WERI-Rb-1 (cell line): ENCODE results near the gene RSF1.
"Not testable (repeated sequence)": the region's sequence is repeated elsewhere in the genome, so short reads cannot be mapped to it uniquely, and the experiment has no call there.

Source experiments
- DNase-seq: peaks from one replicate; pipeline ENCODE4 v3.0.0-alpha.2; 2020
- H3K27ac ChIP-seq: fragments of 250-450 bp; sonication (Bioruptor Pico); 2 replicates; pipeline ENCODE4 v1.5.1; 2020; ENCODE audit warnings: mild to moderate bottlenecking, moderate library complexity
- H3K27me3 ChIP-seq: fragments of 250-450 bp; sonication (Bioruptor Pico); 2 replicates; pipeline ENCODE4 v1.5.1; 2021; ENCODE audit warnings: mild to moderate bottlenecking, low read depth, moderate library complexity; ENCODE audit not compliant: insufficient read depth, severe bottlenecking
- H3K36me3 ChIP-seq: fragments of 250-450 bp; sonication (Bioruptor Pico); 2 replicates; pipeline ENCODE4 v1.5.1; 2020; ENCODE audit warnings: mild to moderate bottlenecking, moderate library complexity
- H3K4me3 ChIP-seq: 2 replicates; pipeline ENCODE4 v1.5.1; 2011; ENCODE audit warnings: low read depth, mild to moderate bottlenecking, control low read depth, low read length
- H3K9me3 ChIP-seq: fragments of 250-450 bp; sonication (Bioruptor Pico); 2 replicates; pipeline ENCODE4 v1.5.1; 2021; ENCODE audit warnings: mild to moderate bottlenecking, moderate library complexity; ENCODE audit not compliant: severe bottlenecking
- TF ChIP-seq, protein P1 (sequence below): IDR thresholded peaks from 2 replicates; pipeline ENCODE4 v1.5.1; 2011; ENCODE audit warnings: low read depth, mild to moderate bottlenecking, control low read depth, inconsistent platforms, low read length

Gene RSF1

DNA sequence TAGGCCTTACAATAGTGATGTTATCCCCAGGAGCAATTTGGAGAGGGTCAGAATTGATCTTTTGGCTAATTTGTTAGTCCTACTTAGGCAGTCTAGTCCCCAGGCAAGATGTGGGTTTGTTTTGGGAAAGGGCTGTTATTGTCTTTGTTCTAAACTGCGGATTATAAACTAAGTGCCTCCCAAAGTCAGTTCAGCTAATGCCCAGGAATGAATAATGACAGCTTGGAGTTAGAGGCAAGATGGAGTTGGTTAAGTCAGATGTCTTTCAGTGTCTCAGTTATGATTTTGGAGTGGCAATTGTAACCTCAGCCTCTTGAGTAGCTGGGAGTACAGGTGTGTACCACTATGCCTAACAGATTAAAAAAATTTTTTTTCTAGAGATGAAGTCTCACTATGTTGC is 175.6 kb downstream of the RSF1 start:
- Histone ChIP-seq H3K4me3 (no peak overlapping the region), H3K9me3 (no peaks in the 10 kb centered on the region), H3K27ac (no peak overlapping the region), H3K27me3 (no peaks in the 10 kb centered on the region), H3K36me3 (no peaks in the 10 kb centered on the region)
- DNase-seq: no peak
- TF ChIP-seq, protein P1, sequence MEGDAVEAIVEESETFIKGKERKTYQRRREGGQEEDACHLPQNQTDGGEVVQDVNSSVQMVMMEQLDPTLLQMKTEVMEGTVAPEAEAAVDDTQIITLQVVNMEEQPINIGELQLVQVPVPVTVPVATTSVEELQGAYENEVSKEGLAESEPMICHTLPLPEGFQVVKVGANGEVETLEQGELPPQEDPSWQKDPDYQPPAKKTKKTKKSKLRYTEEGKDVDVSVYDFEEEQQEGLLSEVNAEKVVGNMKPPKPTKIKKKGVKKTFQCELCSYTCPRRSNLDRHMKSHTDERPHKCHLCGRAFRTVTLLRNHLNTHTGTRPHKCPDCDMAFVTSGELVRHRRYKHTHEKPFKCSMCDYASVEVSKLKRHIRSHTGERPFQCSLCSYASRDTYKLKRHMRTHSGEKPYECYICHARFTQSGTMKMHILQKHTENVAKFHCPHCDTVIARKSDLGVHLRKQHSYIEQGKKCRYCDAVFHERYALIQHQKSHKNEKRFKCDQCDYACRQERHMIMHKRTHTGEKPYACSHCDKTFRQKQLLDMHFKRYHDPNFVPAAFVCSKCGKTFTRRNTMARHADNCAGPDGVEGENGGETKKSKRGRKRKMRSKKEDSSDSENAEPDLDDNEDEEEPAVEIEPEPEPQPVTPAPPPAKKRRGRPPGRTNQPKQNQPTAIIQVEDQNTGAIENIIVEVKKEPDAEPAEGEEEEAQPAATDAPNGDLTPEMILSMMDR: no peak

GRCh38 chr11:77642228-77642627 is 178.3 kb downstream of the RSF1 start:
- DNase-seq: no peak
- TF ChIP-seq, protein P1: no peak
- no peak overlapping the region for H3K4me3 ChIP-seq
- no peaks in the 10 kb centered on the region for H3K27me3 ChIP-seq
- H3K27ac ChIP-seq: no peak overlapping the region
- H3K36me3 ChIP-seq: no peaks in the 10 kb centered on the region
- no peaks in the 10 kb centered on the region for H3K9me3 ChIP-seq

GRCh38 chr11:77637345-77638165 is 183.0 kb downstream of the RSF1 start, which contains the start of gene CLNS1A:
CLNS1A (minus strand) TSS chr11:77637794; CDS start chr11:77637714, 80 bp downstream.
- Histone ChIP-seq H3K27ac (peak within 1 kb of the TSS; percentile 80), H3K4me3 (peak within 1 kb of the TSS; percentile 76), H3K36me3 (peaks cover 11% of the 10 kb centered on the region), H3K9me3 (no peaks in the 10 kb centered on the region), H3K27me3 (no peaks in the 10 kb centered on the region)
- DNase-seq: peak; percentile 89
- TF ChIP-seq, protein P1: no peak

DNA sequence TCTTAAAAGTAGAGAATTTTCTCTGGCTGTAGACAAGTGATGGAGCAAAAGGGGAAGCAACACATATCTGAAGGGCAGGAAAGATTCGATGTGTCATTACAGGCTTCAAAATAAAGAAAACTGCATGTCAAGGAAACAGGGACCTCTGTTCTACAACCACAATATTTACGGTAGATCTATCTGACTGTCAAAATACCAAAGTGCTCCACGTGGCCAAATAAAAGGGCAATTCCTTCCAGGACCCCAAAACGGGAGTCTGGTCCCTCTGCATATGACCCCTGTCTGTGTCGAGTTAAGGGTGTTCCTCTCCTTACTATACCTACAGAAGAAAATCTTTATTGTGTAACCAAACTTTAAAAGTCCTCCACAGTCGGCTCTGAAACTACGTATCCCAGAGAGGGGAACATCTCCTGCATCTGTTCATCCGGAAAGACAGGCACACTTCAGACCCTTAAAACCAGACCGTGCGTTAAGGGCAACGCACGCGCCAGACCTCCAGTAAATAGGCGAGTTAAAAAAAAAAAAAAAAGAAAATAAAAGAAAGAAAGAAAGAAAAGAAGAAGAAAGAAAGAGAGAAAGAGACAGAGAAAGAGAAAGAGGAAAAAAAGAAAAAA is 183.7 kb downstream of the RSF1 start:
- H3K27ac ChIP-seq: peak overlapping the region; percentile 80
- DNase-seq: no peak
- no peaks in the 10 kb centered on the region for H3K9me3 ChIP-seq
- peak overlapping the region; percentile 76 for H3K4me3 ChIP-seq
- TF ChIP-seq, protein P1: no peak
- no peaks in the 10 kb centered on the region for H3K27me3 ChIP-seq
- peaks cover 11% of the 10 kb centered on the region for H3K36me3 ChIP-seq

DNA sequence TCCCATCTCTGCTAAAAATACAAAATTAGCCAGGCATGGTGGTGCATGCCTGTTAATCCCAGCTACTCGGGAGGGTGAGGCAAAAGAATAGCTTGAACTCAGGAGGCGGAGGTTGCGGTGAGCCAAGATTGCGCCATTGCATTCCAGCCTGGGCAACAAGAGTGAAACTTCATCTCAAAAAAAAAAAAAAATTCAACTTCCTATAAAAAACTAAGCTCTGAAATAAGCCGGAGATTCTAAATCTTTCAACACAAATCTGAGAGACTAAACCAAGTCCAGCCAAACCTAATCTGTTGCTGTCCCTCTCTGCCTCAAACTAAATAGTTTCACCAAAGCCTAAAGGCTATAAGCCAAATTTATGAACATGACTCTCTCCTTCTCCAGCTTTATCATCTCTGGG is 186.6 kb downstream of the RSF1 start:
- H3K36me3 ChIP-seq: peaks cover 20% of the 10 kb centered on the region
- H3K4me3 ChIP-seq, H3K9me3 ChIP-seq, H3K27ac ChIP-seq, H3K27me3 ChIP-seq, DNase-seq: not testable (repeated sequence)

GRCh38 chr11:77630157-77630710 is 190.3 kb downstream of the RSF1 start:
- DNase-seq: no peak
- TF ChIP-seq, protein P1: no peak
- Histone ChIP-seq H3K9me3 (no peaks in the 10 kb centered on the region), H3K27ac (no peak overlapping the region), H3K27me3 (no peaks in the 10 kb centered on the region), H3K36me3 (peaks cover 33% of the 10 kb centered on the region), H3K4me3 (no peak overlapping the region)
